Ureter (tissue), 1 donor: Measurements from ENCODE around the gene CDCA5. TPM values are rescaled to one million over a fixed set of nuclear protein-coding genes. Genes with fewer than 3 reads are reported as not detected.

Experiments used
- DNase-seq: peaks from one replicate; pipeline ENCODE4 v3.0.0-alpha.2; 2020; ENCODE audit warnings: low spot score
- total RNA-seq: library from RNA; stranded (reverse); gene quantifications from one replicate; pipeline ENCODE4 v1.2.4, GENCODE V29; 2023
- donor health status: DM: yes; HTN: yes; CAD: no.

CDCA5 gene
- total RNA-seq, 1 donor from 2014 or later, result 1.9 TPM

DNA sequence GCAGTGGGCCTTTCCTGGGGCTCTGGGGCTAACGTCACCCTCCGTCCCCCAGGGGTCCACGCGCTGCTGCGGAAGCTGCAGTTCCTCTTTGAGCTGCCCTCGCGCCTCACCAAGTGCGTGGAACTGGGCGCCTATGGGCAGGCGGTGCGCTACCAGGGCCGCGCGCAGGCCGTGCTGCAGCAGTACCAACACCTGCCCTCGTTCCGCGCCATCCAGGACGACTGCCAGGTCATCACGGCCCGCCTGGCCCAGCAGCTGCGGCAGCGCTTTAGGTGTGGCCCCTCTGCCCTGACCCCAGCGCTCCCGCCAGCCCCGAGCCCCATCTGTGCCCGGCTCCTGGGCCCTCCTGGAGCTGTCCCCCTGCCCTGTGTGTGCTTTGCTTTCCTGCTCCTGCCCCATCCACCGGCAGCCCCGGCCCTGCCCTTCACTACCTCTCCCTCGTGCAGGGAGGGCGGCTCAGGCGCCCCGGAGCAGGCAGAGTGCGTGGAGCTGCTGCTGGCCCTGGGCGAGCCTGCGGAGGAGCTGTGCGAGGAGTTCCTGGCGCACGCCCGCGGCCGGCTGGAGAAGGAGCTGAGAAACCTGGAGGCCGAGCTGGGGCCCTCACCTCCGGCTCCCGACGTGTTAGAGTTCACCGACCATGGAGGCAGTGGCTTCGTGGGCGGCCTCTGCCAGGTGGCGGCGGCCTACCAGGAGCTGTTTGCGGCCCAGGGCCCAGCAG, 24.1 kb upstream of the CDCA5 start:
- DNase-seq, result no peak

- no peak for DNase-seq
Measured at GRCh38 chr11:65107078-65107477, 23.2 kb upstream of the CDCA5 start.

GRCh38 chr11:65104628-65105027, 20.8 kb upstream of the CDCA5 start:
- no peak for DNase-seq

- DNase-seq, result no peak
Measured at GRCh38 chr11:65103476-65103875, 19.6 kb upstream of the CDCA5 start.

DNA sequence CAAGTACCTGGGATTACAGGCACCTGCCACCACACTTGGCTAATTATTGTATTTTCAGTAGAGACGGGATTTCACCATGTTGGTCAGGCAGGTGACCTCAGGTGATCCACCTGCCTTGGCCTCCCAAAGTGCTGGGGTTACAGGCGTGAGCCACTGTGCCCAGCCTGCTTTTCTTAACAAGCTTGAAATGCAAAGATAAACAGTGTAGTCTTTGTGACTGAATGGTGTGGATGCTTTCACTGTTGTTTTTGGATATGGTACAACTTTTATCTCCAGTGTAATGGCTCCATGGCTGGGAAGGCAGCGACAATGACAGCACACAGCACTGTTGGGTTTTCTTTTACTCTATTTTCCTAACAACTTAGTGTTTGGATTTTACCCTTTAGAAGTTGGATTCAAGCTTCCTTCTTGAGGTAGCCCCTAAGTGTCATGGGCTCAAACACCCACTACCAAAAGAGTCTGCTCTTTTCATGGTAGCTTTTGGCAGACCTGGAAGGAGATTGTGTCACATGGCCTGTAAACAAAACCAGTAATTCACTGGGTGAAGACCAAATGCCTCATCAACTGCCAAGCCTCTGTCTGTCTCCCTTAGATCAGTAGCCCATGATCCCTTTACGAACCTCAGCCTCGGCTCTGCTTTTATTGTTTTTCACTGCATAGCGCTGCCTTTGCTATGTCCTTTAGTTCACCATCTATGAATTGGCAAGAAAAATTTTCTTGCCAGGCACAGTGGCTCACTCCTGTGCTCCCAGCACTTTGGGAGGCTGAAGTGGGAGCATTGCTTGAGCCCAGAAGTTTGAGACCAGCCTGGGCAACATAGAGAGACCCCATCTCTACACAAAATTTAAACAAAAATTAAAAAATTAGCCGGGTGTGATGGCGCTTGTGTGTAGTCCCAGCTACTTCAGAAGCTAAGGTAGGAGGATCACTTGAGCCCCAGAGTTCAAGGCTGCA, 18.6 kb upstream of the CDCA5 start:
- no peak for DNase-seq

DNA sequence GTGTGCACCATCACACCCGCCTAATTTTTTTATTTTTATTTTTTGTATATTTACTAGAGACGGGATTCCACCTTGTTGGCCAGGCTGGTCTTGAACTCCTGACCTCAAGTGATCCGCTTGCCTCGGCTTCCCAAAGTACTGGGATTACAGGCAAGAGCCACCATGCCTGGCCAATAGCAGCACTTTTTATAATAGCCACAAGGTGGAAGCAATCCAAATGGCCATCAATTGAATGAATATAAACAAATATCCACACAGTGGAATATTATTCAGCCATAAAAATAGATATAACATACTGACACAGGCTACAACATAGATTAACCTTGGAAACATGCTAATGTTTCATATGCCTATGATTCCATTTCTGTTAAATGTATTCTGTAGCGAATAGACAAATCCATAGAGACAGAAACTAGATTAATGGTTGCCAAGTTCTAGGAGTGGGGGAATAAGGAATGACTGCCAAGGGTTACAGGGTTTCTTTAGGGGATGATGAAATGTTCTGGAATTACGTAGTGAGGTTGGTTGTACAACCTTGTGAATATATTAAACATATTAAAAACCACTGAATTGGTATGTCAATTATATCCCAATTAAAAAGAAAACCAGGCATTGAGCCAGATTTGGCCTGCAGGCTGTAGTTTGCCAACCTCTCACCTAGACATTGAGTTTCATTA, 17.0 kb upstream of the CDCA5 start:
- no peak for DNase-seq

DNA sequence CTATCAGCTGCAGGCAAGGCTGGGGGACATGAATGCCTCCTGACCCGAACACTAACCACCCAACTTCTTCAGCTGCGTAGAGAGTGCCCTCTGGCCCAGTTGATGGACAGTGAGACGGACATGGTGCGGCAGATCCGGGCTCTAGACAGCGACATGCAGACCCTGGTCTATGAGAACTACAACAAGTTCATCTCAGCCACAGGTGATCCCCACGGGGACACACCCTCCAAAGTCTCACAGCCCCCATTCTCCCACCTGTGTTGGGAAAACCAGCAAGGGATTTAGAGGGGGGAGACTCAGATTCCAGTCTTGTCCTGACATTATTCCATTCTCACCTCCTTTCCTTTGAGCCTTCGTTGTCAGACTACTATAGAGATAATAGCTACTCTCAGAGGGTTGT, 13.1 kb upstream of the CDCA5 start:
- DNase-seq, result no peak

DNA sequence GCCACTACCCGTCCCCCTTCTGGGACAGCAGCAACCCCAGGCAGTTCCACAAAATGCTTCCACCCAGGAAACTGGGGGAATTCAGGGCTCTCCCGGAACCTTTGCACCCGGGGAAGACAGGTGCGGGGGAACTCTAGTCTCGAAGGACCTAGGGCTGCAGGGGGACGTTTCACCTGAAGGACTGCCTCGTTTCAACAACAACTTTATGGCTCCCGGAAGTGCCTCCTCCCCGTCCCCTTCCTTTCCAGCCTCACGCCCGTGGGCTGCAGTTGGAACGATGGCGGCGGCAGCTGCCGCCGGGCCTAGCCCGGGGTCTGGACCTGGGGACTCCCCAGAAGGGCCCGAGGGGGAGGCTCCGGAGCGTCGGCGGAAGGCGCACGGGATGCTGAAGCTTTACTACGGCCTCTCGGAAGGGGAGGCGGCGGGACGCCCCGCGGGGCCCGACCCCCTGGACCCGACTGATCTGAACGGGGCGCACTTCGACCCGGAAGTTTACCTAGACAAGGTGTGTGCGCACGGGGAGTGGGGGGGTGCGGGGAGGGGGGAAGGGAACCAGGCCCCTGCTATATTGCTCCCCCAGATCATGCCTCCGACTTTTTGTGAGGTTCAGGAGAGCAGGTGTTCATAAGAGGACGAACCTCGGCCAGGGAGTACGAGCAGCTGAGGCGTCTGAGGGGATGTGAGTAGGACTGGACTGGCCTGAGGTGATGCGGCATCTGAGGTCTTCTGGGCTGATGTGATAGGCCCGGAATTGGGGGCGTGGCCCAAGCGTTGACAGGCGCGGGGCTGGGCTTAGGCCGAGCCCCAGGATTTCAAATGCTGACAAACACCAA, 12.3 kb upstream of the CDCA5 start, which contains the start of gene VPS51:
Gene VPS51 (plus strand): TSS at position 241 of the 833 bp plus-strand sequence. CDS start 37 bp downstream, at position 278.
- DNase-seq, result peak; percentile 91

GRCh38 chr11:65095427-65095826, 11.6 kb upstream of the CDCA5 start:
- DNase-seq, result no peak

DNA sequence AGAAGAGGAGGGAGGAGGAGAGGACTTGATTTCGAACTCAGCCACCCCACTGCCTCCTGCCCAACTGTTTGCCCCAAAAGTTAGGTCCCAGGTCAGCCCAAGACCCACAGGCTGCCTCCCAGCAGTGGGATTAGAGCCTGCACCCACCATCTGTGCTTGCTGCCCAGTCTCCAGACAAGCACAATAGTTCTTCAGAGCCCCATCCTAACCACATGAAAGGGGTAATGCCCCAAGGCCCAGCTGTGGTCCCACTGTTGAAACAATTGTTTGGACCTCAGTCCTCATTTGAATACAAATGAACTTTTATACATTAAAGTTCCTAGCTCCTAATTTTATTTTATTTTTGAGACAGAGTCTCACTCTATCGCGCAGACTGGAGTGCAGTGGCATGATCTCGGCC, 6.8 kb upstream of the CDCA5 start:
- no peak for DNase-seq

DNA sequence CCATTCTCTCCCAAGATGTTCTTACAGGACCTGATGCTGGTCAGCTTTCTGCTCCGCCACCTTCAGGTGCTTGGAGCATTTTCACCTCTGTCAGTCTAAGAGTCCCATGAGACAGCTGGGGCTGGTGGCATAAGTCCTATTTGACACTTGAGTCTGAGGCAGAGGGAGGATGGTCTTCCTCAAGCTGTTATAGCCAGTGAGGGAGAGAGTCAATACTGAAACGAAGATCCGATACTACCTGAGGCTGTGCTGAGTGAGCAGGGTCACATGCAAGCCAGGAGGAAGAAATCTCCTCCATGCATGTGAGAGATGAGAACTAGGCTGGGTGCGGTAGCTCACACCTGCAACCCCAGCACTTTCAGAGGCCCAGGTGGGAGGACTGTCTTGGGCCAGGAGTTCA, 5.8 kb upstream of the CDCA5 start:
- no peak for DNase-seq

- no peak for DNase-seq
Measured at GRCh38 chr11:65087827-65088226, 4.0 kb upstream of the CDCA5 start.

DNA sequence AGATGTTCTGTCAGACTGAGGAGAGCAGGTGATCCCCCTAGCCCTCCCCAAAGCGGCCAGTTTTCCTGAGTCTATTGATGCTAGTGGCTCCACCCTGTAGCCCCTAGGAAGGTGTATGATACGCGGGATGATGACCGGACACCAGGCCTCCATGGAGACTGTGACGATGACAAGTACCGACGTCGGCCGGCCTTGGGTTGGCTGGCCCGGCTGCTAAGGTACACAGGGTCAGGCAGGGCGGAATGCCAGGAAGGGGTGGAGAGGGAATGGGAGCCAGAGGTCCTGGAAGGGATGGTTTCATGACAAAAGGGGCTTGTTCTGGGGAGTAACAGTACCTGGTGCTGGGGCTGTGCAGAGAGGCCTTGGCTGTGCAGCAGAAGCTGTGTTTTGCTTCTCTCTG, 3.4 kb upstream of the CDCA5 start:
- DNase-seq, result no peak

- DNase-seq, result no peak
Measured at GRCh38 chr11:65086809-65087208, 3.0 kb upstream of the CDCA5 start.

- DNase-seq, result no peak
Measured at GRCh38 chr11:65085446-65085845, 1.6 kb upstream of the CDCA5 start.

- no peak for DNase-seq
Measured at GRCh38 chr11:65084598-65085375, 947 bp upstream of the CDCA5 start.

GRCh38 chr11:65083134-65083833, 556 bp downstream of the CDCA5 start:
- no peak for DNase-seq

- no peak for DNase-seq
Measured at GRCh38 chr11:65078786-65079342, 5.0 kb downstream of the CDCA5 start.

DNA sequence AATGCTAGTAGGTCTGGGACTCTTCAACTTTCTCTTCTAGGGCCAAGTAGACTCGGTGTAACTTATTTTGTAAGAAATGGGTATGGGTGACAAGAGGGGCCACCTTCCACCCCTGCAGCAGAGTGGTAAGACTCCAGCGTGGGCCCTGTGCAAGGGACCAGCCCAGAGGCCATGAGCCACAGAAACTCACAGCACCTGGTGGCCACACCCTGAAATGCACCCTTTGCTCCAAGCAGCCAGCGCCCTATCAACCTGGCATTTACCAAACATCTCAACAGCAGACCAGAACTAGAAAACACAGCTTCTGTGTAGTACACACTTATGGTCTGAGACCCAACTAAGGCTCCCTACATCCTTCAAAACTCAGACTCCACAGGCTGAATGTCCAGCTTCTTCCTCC, 5.7 kb downstream of the CDCA5 start:
- no peak for DNase-seq

DNA sequence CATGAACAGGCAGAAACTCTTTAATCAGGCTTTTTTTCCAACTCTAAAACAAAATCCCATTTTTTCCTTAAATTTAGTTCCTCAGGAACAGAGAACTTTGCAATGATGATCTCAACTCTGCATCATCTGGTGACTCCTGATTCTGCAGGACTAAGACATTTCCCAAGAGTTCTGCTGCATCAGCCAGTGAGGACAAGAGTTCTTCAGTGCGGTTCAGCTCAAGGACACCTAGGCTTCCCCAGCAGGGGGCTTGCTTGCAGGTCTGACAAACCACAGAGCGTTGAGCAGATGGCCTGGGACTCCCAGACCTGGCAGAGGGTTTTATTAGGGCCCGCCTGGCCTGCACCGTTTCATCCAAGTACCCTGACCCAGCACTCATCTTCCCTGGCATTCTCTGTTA, 6.4 kb downstream of the CDCA5 start:
- DNase-seq, result no peak
